Heart left ventricle (tissue), 13 donors: ENCODE data around the gene BANF1.

Experiments
- CTCF ChIP-seq, 12 donors: fragments of 200-600 bp; sonication (generic) in 4 of 12; IDR thresholded peaks; one replicate each; pipeline versions ENCODE4 v1.5.0 to v1.8.0; 2018 to 2022; ENCODE audit warnings: antibody characterized with exemption in 12 of 12, mild to moderate bottlenecking in 5 of 12
- POLR2A ChIP-seq, 2 donors: fragments of 450-650 bp; IDR thresholded peaks; one replicate each; pipeline ENCODE4 v1.6.1; 2017; ENCODE audit warnings: antibody characterized with exemption in 2 of 2, mild to moderate bottlenecking in 2 of 2, moderate library complexity in 2 of 2
- donor health status: ischemic (EF 13 %, LVEDD 7.1; RV severe dilation, severe dysfunction).
- donor health status: DM: no; HTN: yes; CAD: no.
- donor health status: DM: no; HTN: no; CAD: no.
- donor health status: ischemic (EF 25% LVEDD 6.9; RV normal size, moderate dysfunction).
- donor health status: ischemic (EF 25% LVEDD 5.7; RV mildly dilated, moderate dysfunction).
- donor health status: ischemic (EF 35%, LVEDD 5.7; RV mildly dilated, moderate dysfunction).
- donor health status: nonischemic (EF 11% LVEDD 7.7; RV severe dilation, severe dysfunction).
- donor health status: DM: yes; HTN: yes; CAD: no.
- donor health status: PGD.
- donor health status: ischemic (EF 29% LVEDD 5.4; RV normal size, mild dysfunction).
- donor health status: nonischemic (EF 23%, LVEDD 6.1; RV moderate dilation, normal function).

GRCh38 chr11:66052664-66052982, 50.3 kb downstream of the BANF1 start:
- no peak for TF ChIP-seq CTCF (IDR thresholded peaks at IDR 0.05)
- no peak for TF ChIP-seq POLR2A (IDR thresholded peaks at IDR 0.05)
